Neutrophil (primary cell): ENCODE results near the gene SMC5.
"Not testable (repeated sequence)": the region's sequence is repeated elsewhere in the genome, so short reads cannot be mapped to it uniquely, and the experiment has no call there.

Experiments used
- H3K27ac ChIP-seq: fragments of 200-600 bp; sonication (generic); 2 replicates; pipeline ENCODE4 v1.5.1; 2016; ENCODE audit warnings: mild to moderate bottlenecking, moderate library complexity
- H3K27me3 ChIP-seq: fragments of 200-600 bp; sonication (generic); 2 replicates; pipeline ENCODE4 v1.6.0; 2016; ENCODE audit warnings: mild to moderate bottlenecking
- H3K36me3 ChIP-seq: fragments of 200-600 bp; sonication (generic); 2 replicates; pipeline ENCODE4 v1.5.1; 2017
- H3K4me1 ChIP-seq, 2 experiments: fragments of 200-600 bp in 1 of 2; sonication (generic) in 1 of 2; 1 replicate in 1 of 2; 2 replicates in 1 of 2; pipeline versions ENCODE4 v1.5.1 to v1.6.1; 2013 to 2016; ENCODE audit warnings: low read depth in 1 of 2, low read length in 1 of 2, mild to moderate bottlenecking in 1 of 2, moderate library complexity in 1 of 2; ENCODE audit not compliant: control insufficient read depth in 1 of 2, insufficient read depth in 1 of 2
- H3K4me3 ChIP-seq, 2 experiments: fragments of 200-600 bp in 1 of 2; sonication (generic) in 1 of 2; 1 replicate in 1 of 2; 2 replicates in 1 of 2; pipeline ENCODE4 v1.5.1; 2013 to 2016; ENCODE audit warnings: low read depth in 1 of 2, low read length in 1 of 2, mild to moderate bottlenecking in 1 of 2, moderate library complexity in 1 of 2
- H3K9me3 ChIP-seq: fragments of 200-600 bp; sonication (generic); 2 replicates; pipeline ENCODE4 v1.5.1; 2016
- TF ChIP-seq, protein P1 (sequence below): fragments of 200-600 bp; sonication (generic); IDR thresholded peaks from 2 replicates; pipeline ENCODE4 v1.5.1; 2016; ENCODE audit warnings: antibody characterized with exemption

The SMC5 gene

GRCh38 chr9:70324963-70325362, 66.2 kb downstream of the SMC5 start:
- Histone ChIP-seq H3K27me3 (no peaks in the 10 kb centered on the region), H3K9me3 (no peaks in the 10 kb centered on the region), H3K36me3 (peaks cover 57% of the 10 kb centered on the region), H3K4me3 (no peak overlapping the region), H3K4me1 (no peaks in the 10 kb centered on the region), H3K27ac (no peak overlapping the region)
- TF ChIP-seq, protein P1, sequence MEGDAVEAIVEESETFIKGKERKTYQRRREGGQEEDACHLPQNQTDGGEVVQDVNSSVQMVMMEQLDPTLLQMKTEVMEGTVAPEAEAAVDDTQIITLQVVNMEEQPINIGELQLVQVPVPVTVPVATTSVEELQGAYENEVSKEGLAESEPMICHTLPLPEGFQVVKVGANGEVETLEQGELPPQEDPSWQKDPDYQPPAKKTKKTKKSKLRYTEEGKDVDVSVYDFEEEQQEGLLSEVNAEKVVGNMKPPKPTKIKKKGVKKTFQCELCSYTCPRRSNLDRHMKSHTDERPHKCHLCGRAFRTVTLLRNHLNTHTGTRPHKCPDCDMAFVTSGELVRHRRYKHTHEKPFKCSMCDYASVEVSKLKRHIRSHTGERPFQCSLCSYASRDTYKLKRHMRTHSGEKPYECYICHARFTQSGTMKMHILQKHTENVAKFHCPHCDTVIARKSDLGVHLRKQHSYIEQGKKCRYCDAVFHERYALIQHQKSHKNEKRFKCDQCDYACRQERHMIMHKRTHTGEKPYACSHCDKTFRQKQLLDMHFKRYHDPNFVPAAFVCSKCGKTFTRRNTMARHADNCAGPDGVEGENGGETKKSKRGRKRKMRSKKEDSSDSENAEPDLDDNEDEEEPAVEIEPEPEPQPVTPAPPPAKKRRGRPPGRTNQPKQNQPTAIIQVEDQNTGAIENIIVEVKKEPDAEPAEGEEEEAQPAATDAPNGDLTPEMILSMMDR, result no peak

- H3K9me3 ChIP-seq, H3K4me1 ChIP-seq, H3K4me3 ChIP-seq, H3K27me3 ChIP-seq, H3K27ac ChIP-seq: not testable (repeated sequence)
- H3K36me3 ChIP-seq, result peaks cover 36% of the 10 kb centered on the region
Observed at GRCh38 chr9:70328625-70329024, 69.8 kb downstream of the SMC5 start.

DNA sequence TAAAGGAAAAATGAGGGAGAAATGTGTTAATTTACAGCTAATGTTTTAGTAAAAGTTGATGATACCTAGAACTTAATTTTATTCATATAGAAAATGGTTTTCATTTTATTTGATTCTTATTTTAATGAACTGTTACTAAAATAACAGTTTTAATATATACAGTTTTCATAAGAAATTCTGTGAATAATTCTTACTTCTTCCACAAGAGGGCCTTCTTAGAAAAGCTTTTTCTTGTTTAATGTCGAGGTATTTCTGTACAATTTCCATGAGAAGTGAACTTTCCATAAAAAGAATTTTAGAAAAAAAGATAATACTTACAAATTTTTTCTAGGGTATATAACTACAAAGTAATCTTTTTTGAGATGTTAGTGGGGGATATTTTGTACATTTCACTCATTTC, 81.8 kb downstream of the SMC5 start:
- no peaks in the 10 kb centered on the region for H3K4me1 ChIP-seq
- H3K9me3 ChIP-seq, result no peaks in the 10 kb centered on the region
- H3K4me3 ChIP-seq, result no peak overlapping the region
- no peak overlapping the region for H3K27ac ChIP-seq
- peaks cover 15% of the 10 kb centered on the region for H3K36me3 ChIP-seq
- TF ChIP-seq, protein P1, result no peak
- H3K27me3 ChIP-seq, result no peaks in the 10 kb centered on the region

GRCh38 chr9:70347046-70347445, 88.3 kb downstream of the SMC5 start:
- Histone ChIP-seq H3K36me3 (peaks cover 55% of the 10 kb centered on the region), H3K27me3 (no peaks in the 10 kb centered on the region), H3K4me3 (no peak overlapping the region), H3K9me3 (no peaks in the 10 kb centered on the region), H3K27ac (no peak overlapping the region), H3K4me1 (no peaks in the 10 kb centered on the region)
- TF ChIP-seq, protein P1, result no peak

- Histone ChIP-seq H3K36me3 (peaks cover 49% of the 10 kb centered on the region), H3K27ac (no peak overlapping the region), H3K27me3 (no peaks in the 10 kb centered on the region), H3K9me3 (no peaks in the 10 kb centered on the region), H3K4me3 (no peak overlapping the region), H3K4me1 (no peaks in the 10 kb centered on the region)
- TF ChIP-seq, protein P1, result no peak
Observed at GRCh38 chr9:70352356-70352755, 93.6 kb downstream of the SMC5 start.

DNA sequence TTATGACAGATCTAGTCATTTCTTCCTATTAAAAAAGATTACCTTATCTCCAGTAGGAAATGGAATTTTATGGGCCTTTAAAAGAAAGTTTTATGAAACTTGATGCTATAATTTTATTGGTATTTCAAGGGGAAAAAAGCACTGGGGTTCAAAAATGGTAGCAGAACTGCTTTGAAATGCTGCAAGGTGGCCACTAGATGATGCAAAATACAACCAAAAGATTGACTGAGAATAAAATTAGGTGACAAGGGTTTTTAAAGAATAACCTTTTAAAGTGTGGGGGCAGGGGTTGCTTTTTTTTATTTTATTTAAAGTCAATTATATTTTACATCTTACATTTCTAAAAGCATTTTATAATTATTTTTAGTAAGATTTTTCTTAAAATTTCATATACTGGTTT, 94.0 kb downstream of the SMC5 start:
- Histone ChIP-seq H3K9me3 (no peaks in the 10 kb centered on the region), H3K27ac (no peak overlapping the region), H3K36me3 (peaks cover 47% of the 10 kb centered on the region), H3K4me3 (no peak overlapping the region), H3K4me1 (no peaks in the 10 kb centered on the region), H3K27me3 (no peaks in the 10 kb centered on the region)
- TF ChIP-seq, protein P1, result no peak
